Activated CD8-positive, alpha-beta memory T cell treated with anti-CD3 and anti-CD28 coated beads, Interleukin-2, amount 50 U/mL, for 48 hours (primary cell): Measurements from ENCODE around the gene MICU1.
"Not testable (repeated sequence)": the region's sequence is repeated elsewhere in the genome, so short reads cannot be mapped to it uniquely, and the experiment has no call there.

Source experiments
- DNase-seq: peaks from one replicate; pipeline ENCODE4 v3.0.0-alpha.2; 2020

MICU1 gene

GRCh38 chr10:72375585-72375984 is 250.3 kb downstream of the MICU1 start:
- no peak for DNase-seq

DNA sequence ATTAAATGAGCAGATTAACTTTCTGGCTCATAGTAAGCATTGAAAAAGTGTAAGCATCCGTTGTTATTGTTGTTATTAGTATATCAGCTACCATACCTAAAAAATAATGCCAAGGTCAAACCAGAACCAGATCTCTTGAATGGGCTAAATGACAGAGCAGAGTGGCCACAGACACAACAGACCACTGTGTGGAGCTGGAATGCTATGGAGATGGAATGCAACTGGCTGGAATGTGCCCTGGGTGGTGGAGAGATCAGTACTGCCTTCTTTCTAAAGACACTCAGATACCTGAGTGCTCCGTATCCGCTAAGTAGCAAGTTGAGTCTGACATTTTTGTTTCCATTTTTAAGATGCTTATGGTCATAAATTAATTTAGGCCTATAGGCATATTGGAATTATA is 250.7 kb downstream of the MICU1 start:
- no peak for DNase-seq

DNA sequence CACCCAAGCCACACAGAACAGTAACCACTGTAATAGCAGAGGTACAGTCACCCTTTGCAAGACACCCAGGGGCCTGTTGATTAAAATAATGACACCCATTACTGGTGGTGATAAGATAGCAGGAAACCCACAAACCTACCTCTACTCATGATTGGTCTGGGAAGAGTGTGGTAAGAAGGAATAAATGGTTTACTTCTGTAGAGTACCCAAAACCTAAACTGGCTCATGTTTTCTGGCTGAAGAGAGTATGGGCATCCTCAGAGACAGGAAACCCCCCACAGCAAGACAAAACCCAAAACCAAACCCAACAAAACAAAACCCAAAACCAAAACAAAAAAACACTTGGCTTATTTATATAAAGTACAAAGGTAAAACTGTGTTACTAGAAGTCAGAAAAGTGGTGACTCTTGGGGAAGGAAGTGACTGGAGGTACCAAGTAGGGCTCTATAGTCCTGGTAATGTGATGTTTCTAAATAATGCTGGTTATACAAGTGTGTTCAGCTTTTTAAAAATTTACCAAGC is 255.6 kb downstream of the MICU1 start:
- no peak for DNase-seq

DNA sequence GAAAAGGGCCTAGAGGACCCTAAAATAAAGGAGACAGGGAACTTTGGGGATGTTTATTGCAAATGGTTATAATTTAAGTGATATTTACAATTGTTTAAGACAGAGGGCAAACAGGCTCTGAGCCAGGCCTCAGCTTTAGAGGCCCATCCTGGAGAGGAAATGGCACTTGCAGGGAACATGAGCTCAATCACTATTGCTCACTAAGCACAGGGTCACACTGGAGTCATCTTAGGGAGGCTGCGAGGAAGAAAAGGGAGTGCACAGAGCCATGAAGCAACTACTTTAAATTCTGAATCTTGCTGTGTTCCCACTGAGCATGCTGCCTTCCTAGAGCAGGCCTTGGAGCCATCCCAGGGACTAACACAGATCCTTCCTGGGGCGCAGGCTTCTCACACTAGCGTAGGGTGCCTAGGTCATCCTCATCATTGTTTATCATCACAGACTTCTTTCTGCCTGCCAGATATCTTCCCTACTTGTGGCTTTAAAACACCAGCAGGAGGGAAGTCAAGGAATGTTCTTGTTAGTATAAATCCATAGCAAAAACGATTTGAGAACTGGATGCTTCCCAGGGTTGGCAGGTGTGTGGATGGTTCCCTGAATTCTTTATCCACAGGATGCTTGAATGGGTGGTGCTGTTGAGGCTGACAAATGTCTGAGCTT is 258.4 kb downstream of the MICU1 start:
- peak; percentile 26 for DNase-seq

DNA sequence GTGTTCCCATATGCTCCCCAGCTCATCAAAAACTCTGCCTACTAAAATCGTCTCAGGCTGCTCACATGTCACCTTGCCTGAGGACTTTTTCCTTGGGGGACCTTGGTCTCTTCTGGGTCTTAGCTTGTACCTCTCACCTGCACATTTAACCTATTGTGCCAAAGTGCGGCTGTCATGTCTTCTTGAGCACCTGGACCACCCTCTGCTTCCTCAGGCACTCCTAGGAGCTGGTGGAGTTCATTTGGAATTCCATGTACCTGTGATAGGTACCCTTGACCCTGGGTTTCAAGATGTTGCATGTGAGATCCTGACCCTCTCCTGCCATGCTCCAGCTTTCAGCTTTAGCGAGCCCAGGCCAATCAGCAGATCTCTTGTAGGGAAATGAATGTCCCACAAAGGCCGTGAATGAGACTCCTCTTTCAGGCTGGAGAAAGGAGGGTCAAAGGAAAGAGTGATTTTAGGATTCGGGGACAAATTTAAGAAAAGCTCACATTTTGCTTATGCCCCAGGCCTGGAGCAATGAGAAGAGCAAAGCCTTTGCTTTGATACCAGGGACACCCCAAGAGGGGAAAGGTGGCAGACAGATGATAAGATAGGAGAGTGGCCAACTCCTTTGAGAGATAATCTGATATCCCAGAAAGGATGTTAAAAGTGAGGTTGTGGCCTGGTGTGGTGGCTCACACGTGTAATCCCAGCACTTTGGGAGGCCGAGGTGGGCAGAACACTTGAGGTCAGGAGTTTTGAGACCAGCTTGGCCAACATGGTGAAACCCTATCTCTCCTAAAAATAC is 260.6 kb downstream of the MICU1 start:
- DNase-seq = peak; percentile 32

DNA sequence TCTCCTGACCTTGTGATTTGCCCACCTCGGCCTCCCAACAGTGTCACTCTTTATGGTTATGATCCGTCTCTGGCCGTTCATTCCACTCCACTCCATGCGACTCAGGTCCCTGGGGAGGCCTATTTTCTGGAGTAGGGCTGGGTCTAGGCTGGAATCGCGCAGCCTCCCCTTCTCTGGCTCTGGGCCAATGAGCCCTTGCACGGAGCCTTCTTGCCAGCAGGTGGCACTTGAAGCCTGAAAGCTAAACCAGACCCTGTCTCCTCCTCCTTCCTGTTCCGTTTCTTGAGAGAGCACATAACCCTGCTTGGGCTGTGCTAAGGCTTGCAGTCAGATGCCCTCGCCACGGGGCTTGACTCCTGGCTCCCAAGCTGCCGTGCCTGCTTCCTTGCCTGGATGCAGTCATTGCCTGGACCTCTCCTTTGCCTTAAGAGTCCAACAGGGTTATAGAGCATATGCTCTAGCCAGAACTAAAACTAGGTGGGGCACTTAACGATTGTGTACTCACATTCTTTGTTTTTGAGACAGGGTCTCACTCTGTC is 261.6 kb downstream of the MICU1 start:
- peak; percentile 88 for DNase-seq

DNA sequence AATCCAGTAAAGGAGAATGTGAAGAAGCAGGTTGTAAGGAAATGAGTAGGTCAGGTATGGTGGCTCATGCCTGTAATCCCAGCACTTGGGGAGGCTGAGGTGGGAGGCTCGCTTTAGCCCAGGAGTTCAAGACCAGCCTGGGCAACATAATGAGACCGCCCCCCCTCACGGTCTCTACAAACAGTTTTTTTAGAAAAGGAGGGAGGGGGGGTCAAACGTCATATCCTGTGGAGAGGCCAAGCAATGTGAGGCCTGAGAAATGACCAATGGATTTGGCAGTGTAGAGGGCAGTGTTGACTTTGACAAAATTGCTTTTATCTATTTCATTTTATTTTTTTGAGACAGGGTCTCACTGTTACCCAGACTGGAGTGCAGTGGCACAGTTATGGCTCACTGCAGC is 268.9 kb downstream of the MICU1 start:
- no peak for DNase-seq

- no peak for DNase-seq
These were observed 269.8 kb downstream of the MICU1 start for GRCh38 chr10:72356115-72356514.

- no peak for DNase-seq
These were observed 270.7 kb downstream of the MICU1 start for GRCh38 chr10:72355214-72355555.

DNA sequence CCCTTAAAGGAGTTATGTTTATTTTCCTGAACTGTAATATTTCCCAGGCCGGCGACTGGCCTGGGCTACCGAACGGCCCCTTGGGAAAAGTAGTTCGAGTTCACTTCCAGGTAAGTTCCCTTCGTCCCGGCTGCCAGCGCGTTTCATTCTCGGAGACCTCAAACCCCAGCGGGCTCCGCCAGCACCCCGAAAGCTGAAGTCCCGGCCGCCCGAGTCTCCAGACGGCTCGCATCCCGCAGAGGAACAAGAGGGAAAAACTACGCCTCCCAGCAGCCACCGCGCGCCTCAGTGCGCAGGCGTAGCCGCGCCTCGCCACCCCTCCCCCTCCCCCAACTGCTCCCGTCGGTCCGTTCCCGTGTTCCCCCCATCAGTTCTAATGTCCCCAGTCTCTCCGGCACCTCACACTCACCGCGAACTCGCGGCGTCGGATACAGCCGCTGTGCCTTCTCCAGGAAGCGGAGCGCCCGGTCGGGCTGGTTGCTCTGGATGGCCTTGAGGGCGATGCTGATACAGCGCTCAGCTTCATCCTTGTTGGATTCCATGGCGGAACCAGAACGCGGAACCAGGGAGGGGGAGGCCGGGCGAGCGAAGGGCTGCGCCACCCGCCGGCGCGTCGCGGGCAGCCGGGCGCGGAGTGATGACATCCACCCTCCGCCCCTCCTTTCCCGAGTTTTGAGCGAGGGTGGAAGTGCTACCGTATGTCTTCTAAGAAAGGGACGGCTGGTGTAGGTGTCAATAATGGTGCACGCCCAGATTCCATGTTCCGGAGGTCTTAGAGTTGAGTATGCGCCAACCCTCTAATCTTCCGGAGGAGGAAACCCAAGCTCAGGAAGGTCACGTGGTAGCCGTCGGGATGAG is 271.3 kb downstream of the MICU1 start, which contains the start of gene DNAJB12:
Gene DNAJB12, minus strand, starts transcription at position 564 of the 858 bp plus-strand sequence. Its CDS starts 22 bp downstream, at position 542.
- DNase-seq = peak; percentile 93

DNA sequence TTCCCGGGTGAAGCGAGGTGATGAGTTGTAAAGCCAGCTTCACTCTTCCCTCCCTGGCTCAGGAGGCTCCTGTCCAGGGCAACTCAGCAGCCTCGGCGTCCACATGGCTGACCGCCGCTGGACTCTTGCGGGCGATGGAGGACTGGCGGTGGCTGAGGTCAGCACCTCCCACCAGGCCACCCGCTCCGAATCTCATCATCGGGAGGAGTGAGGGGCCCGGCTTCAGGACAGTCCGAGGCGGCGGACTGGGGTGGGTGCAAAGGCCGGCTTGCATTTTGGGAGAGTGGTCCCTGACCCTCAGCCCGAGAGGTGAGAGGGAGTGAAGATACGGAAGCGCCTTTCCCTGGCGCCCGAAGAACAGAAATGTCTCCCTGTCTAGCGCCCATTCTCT is 271.9 kb downstream of the MICU1 start:
- no peak for DNase-seq

- no peak for DNase-seq
These were observed 272.6 kb downstream of the MICU1 start for GRCh38 chr10:72353028-72353964.

DNA sequence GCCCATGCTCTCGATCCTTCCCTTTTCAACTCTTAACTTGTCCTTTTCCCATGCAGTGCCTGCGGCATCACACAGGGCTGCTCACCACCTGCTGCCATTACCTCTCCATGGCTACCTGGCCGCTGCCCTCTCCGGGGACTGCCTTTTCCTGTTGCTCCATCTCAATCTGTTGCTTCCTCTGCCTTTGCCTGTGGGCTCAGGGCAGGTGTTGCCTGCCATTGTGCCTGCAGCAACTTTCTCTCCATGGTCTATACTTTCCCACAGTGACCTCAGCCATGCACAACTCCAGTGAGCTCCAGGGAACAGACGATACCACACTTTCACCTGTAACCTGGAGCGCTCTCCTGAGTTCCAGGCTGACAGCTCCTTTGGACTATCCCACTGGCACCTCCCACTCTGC is 274.4 kb downstream of the MICU1 start:
- DNase-seq = no peak

DNA sequence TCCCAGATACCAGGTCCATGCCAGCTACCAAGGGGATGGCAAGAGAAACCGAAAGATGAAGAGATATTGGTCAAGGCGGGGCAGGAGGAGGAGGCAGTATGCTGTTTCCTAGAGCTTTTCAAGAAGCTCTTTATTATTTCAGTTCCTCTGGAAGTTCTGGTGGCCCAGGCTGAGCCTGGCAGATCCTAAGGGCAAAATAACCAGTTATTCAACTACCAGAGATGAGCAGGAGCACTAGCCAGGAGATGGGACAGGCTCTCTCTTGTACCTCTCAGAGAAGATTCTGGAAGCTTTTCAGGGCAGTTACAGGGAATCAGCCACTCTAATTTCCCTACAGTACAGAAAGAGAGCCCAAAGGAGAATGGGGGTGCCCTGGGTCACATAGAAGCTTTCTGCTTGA is 276.4 kb downstream of the MICU1 start:
- no peak for DNase-seq

DNA sequence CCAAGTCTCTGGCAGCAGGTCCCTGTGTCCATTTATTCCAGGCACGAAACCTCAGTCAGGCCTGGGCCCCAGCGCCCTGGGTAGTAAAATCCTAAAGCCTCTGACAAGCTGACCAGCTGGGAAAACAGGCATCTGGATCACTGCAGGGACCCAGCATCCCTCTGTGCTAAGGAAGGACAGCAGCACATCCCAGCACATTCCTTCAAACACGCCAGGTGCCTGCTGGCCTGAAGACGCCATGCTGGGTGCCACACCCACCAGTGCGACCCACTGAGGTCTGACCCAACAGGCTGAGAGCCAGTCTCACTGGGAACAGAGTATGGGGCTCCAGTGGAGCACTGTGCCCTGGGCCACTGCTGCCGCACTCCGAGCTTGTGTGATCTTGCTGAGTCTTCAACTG is 277.6 kb downstream of the MICU1 start:
- no peak for DNase-seq

- not testable (repeated sequence) for DNase-seq
These were observed 279.8 kb downstream of the MICU1 start for GRCh38 chr10:72346117-72346516.

DNA sequence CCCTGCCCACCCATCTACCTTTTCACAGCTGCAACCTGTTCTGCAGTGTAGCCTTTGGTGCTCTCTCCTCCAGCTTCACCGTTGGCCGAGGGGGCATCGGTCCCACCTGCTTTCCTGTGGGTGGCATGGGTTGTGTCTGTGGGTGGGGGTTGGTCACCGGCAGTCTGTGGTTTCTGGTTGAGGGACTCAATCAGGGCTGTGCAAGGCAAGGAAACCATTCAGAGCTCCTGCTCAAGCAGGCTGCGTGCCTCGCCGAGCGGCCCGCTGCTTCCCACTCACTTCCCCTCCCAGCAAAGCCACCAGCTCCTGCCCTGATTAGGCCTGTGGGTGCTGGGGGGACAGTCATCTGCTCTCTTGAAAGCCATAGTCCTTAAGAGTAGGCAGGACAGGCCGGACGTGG is 280.9 kb downstream of the MICU1 start:
- DNase-seq = peak; percentile 64

DNA sequence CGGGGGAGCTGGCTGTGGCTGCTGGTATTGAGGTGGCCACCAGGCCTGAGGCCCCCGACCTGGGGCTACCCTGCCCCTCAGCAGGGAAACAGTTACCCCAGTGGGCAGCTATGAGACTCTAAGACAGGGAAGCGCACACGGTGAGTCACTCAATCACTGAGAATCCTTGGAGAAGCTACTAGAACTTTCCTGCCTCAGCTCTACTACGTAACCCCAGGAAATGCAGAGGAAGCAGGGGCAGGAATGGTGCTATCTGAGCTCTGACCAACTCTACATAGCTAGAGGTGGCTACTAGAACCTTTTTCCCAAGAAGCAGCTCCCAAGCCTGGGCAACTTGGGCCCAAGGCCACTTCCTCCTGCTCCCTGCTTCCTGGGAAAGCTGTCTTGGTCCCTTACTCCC is 283.0 kb downstream of the MICU1 start:
- DNase-seq = no peak

- DNase-seq = peak; percentile 95
These were observed 285.2 kb downstream of the MICU1 start for GRCh38 chr10:72340510-72341261.

DNA sequence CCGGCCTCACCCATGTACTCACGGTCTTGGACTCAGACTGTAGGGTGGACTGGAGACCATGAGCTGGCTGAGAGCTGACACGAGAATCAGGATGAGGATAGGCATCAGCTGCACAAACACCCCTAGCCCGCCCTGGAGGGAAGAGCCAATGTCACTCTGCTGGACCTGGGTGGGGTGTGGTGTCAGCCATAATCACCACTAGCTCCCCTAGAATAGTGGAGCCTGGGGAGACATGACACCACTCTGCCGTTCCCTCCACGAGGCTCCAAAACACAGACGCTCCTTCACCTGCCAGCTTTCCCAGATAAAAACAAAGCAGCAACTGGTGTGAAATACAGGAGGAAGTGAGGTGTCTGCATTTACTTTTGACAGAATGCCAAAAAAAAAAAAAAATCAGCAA is 287.7 kb downstream of the MICU1 start:
- no peak for DNase-seq

- no peak for DNase-seq
These were observed 288.2 kb downstream of the MICU1 start for GRCh38 chr10:72337722-72338121.
